Tibial nerve (tissue), 4 donors: ENCODE data around the gene PSD2. TPM values are rescaled to one million over a fixed set of nuclear protein-coding genes. Genes with fewer than 3 reads are reported as not detected.

ENCODE experiments used
- DNase-seq, 2 donors: peaks; one replicate each; pipeline ENCODE4 v3.0.0-alpha.2; 2019; ENCODE audit warnings: low spot score in 2 of 2
- H3K27ac ChIP-seq, 4 donors: fragments of 200-600 bp; sonication (generic) in 3 of 4; one replicate each; pipeline ENCODE4 v1.5.1; 2017 to 2019; ENCODE audit warnings: mild to moderate bottlenecking in 1 of 4
- H3K27me3 ChIP-seq, 2 donors: fragments of 200-600 bp; sonication (generic) in 1 of 2; one replicate each; pipeline versions ENCODE4 v1.5.1 to v1.6.0; 2017 to 2019
- H3K36me3 ChIP-seq, 3 donors: fragments of 200-600 bp; sonication (generic); one replicate each; pipeline ENCODE4 v1.5.1; 2018 to 2019
- H3K4me1 ChIP-seq, 4 donors: fragments of 200-600 bp; sonication (generic) in 3 of 4; one replicate each; pipeline ENCODE4 v1.5.1; 2017 to 2019
- H3K4me3 ChIP-seq, 4 donors: fragments of 200-600 bp; sonication (generic) in 3 of 4; one replicate each; pipeline ENCODE4 v1.5.1; 2017 to 2019; ENCODE audit warnings: mild to moderate bottlenecking in 1 of 4, moderate library complexity in 1 of 4
- H3K9me3 ChIP-seq, 4 donors: fragments of 200-600 bp; sonication (generic) in 3 of 4; one replicate each; pipeline ENCODE4 v1.5.1; 2017 to 2019
- EP300 ChIP-seq, 2 donors: sonication (generic); formaldehyde crosslinking; IDR thresholded peaks; one replicate each; pipeline ENCODE4 v1.6.1; 2017; ENCODE audit warnings: antibody characterized with exemption in 2 of 2, mild to moderate bottlenecking in 1 of 2
- POLR2A ChIP-seq, 2 donors: fragments of 450-650 bp; IDR thresholded peaks; one replicate each; pipeline ENCODE4 v1.6.1; 2017; ENCODE audit warnings: antibody characterized with exemption in 2 of 2, mild to moderate bottlenecking in 2 of 2, moderate library complexity in 2 of 2
- WGBS, 2 donors: methylation state at CpG; one replicate each; pipeline ENCODE4 v1.1.5; 2018; 5-methylcytosine and 5-hydroxymethylcytosine counted together
- total RNA-seq, 4 donors: library from RNA; depleted of rRNA; stranded (reverse); fragments of >200 nt; gene quantifications; one replicate each; pipeline ENCODE4 v1.1.0, GENCODE V29; 2016
- TF ChIP-seq, protein P1 (sequence below), 5 experiments: fragments of 200-600 bp in 3 of 5; fragments of 450-650 bp in 2 of 5; sonication (generic) in 3 of 5; IDR thresholded peaks; one replicate each; pipeline ENCODE4 v1.5.1; 2016 to 2019; ENCODE audit warnings: antibody characterized with exemption in 5 of 5, mild to moderate bottlenecking in 3 of 5, moderate library complexity in 2 of 5

Gene PSD2
- total RNA-seq, 4 donors from 2014 or later, result under 0.01 to 0.30 (median 0.21) TPM; not detected in 1

DNA sequence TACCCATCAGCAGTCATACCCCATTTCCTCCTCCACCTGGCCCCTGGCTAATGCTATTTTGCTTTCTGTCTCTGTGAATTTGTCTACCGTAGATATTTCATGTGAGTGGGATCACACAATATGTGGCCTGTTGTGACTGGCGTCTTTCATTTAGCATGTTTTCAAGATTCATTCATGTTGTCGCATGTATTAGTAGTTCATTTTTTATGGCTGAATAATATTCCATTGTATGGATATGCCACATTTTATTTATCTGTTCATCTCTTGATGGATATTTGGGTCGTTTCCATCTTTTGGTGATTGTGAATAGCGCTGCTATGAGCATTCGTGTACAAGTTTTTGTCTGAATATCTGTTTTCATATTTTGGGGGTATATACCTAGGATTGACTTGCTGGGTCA lies 33.9 kb downstream of the PSD2 start:
- TF ChIP-seq POLR2A (IDR thresholded peaks at IDR 0.05) (no peak), EP300 (IDR thresholded peaks at IDR 0.05) (no peak)
- TF ChIP-seq, protein P1, sequence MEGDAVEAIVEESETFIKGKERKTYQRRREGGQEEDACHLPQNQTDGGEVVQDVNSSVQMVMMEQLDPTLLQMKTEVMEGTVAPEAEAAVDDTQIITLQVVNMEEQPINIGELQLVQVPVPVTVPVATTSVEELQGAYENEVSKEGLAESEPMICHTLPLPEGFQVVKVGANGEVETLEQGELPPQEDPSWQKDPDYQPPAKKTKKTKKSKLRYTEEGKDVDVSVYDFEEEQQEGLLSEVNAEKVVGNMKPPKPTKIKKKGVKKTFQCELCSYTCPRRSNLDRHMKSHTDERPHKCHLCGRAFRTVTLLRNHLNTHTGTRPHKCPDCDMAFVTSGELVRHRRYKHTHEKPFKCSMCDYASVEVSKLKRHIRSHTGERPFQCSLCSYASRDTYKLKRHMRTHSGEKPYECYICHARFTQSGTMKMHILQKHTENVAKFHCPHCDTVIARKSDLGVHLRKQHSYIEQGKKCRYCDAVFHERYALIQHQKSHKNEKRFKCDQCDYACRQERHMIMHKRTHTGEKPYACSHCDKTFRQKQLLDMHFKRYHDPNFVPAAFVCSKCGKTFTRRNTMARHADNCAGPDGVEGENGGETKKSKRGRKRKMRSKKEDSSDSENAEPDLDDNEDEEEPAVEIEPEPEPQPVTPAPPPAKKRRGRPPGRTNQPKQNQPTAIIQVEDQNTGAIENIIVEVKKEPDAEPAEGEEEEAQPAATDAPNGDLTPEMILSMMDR (IDR thresholded peaks at IDR 0.05), result no peak
- H3K27ac ChIP-seq, result no peak overlapping the region

DNA sequence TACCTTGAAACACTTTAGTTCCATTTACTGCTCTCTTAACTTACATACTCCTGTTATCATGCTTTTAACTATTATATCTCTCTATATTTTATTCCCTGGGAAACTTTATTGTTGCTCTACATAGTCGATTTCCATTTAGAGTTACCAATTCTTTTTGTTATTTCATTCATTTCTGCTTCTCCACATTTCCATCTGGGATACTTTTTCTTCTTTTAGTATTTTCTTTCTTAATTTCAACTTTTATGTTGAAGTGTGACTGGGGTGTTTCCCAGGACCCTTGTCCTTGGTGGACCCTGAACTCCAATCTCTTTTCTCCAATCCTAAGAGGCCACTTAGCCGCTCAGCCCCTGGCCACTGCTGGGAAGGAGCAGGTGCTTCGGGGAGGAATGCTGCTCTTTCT lies 36.0 kb downstream of the PSD2 start:
- Histone ChIP-seq H3K4me1 (peaks cover 0 to 9% (median 0%) of the 10 kb centered on the region in 4 donors), H3K27ac (no peak overlapping the region), H3K4me3 (no peak overlapping the region), H3K36me3 (no peaks in the 10 kb centered on the region), H3K9me3 (peaks cover 0 to 6% (median 0%) of the 10 kb centered on the region in 4 donors), H3K27me3 (no peaks in the 10 kb centered on the region)
- no peak for DNase-seq
- TF ChIP-seq EP300 (IDR thresholded peaks at IDR 0.05), result no peak
- TF ChIP-seq POLR2A (IDR thresholded peaks at IDR 0.05), result no peak
- WGBS, 2 donors, result 79 to 80% methylated on average over 3 of the region's 3 CpGs

More for the DNA sequence above, 33.9 kb downstream of the PSD2 start:
- Histone ChIP-seq H3K9me3 (peaks cover 0 to 6% (median 0%) of the 10 kb centered on the region in 4 donors), H3K36me3 (no peaks in the 10 kb centered on the region), H3K4me3 (no peak overlapping the region), H3K27me3 (no peaks in the 10 kb centered on the region), H3K4me1 (peaks cover 0 to 9% (median 0%) of the 10 kb centered on the region in 4 donors)
- 88 to 90% methylated on average over 6 of the region's 6 CpGs for WGBS, 2 donors
- no peak for DNase-seq

DNA sequence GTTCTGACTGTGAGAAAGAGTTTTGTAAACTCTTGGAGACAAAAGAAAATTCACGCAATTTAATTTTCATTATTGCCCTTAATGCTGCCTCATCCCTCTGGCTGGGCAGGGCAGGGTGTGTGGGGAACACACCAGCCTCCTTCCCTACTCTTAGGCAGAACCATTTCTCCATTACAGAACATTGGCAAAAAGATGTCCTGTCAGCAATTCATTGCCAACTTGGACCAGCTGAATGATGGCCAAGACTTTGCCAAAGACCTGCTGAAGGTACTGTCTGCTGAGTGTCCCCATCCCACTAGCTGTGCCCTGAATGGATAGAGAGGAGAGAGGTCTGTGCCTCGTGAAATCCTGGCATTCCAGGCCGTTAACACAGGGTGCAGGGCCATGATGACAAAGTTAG lies 37.9 kb downstream of the PSD2 start:
- no peak for TF ChIP-seq POLR2A (IDR thresholded peaks at IDR 0.05)
- no peak for TF ChIP-seq EP300 (IDR thresholded peaks at IDR 0.05)
- TF ChIP-seq, protein P1 (IDR thresholded peaks at IDR 0.05), result no peak
- Histone ChIP-seq H3K4me1 (peaks cover 0 to 3% (median 0%) of the 10 kb centered on the region in 4 donors), H3K27me3 (no peaks in the 10 kb centered on the region), H3K36me3 (no peaks in the 10 kb centered on the region), H3K27ac (no peak overlapping the region), H3K4me3 (no peak overlapping the region), H3K9me3 (peaks cover 0 to 6% (median 0%) of the 10 kb centered on the region in 4 donors)
- no peak for DNase-seq
- 47 to 48% methylated on average over 3 of the region's 3 CpGs for WGBS, 2 donors

DNA sequence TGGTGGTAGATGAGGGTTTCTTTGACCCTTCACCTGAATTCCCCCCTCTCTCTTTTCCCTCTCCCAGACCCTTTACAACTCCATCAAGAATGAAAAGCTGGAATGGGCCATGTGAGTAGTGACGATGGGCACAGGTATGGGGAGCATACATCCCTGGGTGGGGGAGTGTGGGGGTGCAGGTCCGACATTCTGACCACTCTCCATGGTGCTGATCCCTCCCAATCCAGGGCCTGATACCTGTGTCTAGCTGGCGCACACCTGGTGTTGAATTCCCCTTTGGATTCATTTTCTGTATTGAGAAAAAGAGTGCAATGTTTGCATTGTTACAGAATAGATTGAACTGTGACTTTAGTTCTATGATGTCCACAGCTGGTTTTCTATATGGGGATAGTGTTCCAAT lies 40.0 kb downstream of the PSD2 start:
- H3K27ac ChIP-seq, result no peak overlapping the region
- no peak for DNase-seq
- H3K4me3 ChIP-seq, result no peak overlapping the region
- no peaks in the 10 kb centered on the region for H3K4me1 ChIP-seq
- no peaks in the 10 kb centered on the region for H3K36me3 ChIP-seq
- TF ChIP-seq, protein P1 (IDR thresholded peaks at IDR 0.05), result no peak
- TF ChIP-seq POLR2A (IDR thresholded peaks at IDR 0.05) (no peak), EP300 (IDR thresholded peaks at IDR 0.05) (no peak)
- WGBS, 2 donors, result 52 to 53% methylated on average over 3 of the region's 3 CpGs
- no peaks in the 10 kb centered on the region for H3K9me3 ChIP-seq
- H3K27me3 ChIP-seq, result no peaks in the 10 kb centered on the region

DNA sequence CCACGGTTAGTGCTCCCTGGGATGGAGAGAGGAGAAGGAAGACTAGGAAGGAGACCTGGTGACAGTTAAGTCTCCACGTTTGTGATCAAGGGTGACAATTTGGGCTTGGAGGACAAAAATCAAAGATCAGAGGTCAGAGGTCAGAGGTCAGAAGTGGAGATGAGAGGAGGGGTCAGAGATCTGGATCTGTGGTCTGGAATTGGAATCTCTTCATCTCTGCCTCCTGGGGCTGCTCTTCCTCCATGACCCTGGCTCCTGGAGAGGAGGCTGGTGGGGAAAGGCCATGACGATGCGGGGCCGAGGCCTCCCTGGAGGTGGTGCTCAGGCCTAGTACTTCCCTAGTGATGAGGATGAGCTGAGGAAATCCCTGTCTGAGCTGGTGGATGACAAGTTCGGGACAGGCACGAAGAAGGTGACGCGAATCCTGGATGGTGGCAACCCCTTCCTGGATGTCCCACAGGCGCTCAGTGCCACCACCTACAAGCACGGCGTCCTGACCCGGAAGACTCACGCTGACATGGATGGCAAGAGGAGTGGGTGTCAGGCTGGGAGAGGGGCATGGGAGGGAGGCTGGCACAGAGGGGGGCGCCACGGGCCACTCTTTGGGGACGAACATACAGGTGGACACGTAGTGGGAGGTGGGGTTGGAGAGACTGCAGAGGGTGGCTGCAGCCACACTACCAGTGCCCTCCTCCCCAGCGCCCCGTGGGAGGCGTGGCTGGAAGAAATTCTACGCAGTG lies 41.0 kb downstream of the PSD2 start:
- no peak for DNase-seq
- H3K4me3 ChIP-seq, result no peak overlapping the region
- WGBS, 2 donors, result 92 to 94% methylated on average over 22 of the region's 22 CpGs
- no peaks in the 10 kb centered on the region for H3K4me1 ChIP-seq
- no peaks in the 10 kb centered on the region for H3K36me3 ChIP-seq
- H3K27me3 ChIP-seq, result no peaks in the 10 kb centered on the region
- TF ChIP-seq POLR2A (IDR thresholded peaks at IDR 0.05), result no peak
- TF ChIP-seq, protein P1 (IDR thresholded peaks at IDR 0.05), result no peak
- TF ChIP-seq EP300 (IDR thresholded peaks at IDR 0.05), result no peak
- H3K9me3 ChIP-seq, result no peaks in the 10 kb centered on the region
- no peak overlapping the region for H3K27ac ChIP-seq
